ENCODE results near the gene STK39. TPM values are rescaled to one million over a fixed set of nuclear protein-coding genes. Genes with fewer than 3 reads are reported as not detected.

Gene STK39
- total and polyA plus RNA-seq, 2 of the 4 experiments (the other 2 are of a cell fraction) = 11.8 to 16.4 TPM

DNA sequence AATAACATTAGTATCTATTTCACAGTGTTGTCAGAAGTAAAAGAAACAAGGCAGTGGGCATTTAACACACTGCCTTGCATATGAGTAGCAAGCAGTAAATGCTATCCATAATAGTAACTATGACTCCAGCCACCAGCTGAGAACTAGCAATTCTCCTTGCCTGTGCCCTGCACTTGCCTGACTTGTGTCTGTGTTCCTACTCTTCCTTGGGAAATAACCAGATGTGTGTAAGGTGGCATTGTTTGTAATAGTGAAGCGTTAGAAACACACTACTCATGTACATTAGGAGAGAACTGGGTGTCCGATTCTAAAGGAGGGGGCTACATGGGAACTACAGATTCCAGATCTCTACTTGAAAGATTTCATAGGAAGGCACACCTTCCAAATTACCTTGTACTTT is 197.8 kb downstream of the STK39 start:
- ChIA-PET POLR2A (ENCODE audit: unreplicated experiment) (no interaction called here), CTCF (interaction anchor here (0.6 to 1.0 kb wide), 2 partner anchors 16 to 65 kb away, joined by 3 read pairs; no protein-coding TSS in a partner anchor)
- Histone ChIP-seq H3K4me1 (ENCODE audit: control insufficient read depth, insufficient read depth, low read length) (peaks cover under 1% of the 10 kb centered on the region; the same call in 1 of the 2 replicates), H3K9me1 (ENCODE audit: insufficient read depth, low read length) (peaks cover 4% of the 10 kb centered on the region; the same call in 1 of the 2 replicates), H3K9ac (ENCODE audit: low read depth, low read length) (no peak overlapping the region), H3K27ac (ENCODE audit: insufficient read depth, low read length) (no peak overlapping the region), H3K27me3 (ENCODE audit: control insufficient read depth, insufficient read depth, low read length) (no peaks in the 10 kb centered on the region), H4K5ac (ENCODE audit: low read depth, low read length) (no peak overlapping the region), H3K18ac (ENCODE audit: low read depth, low read length) (no peak overlapping the region), H3K56ac (ENCODE audit: extremely low read depth, insufficient read depth, low read length) (no peak overlapping the region), H3K23ac (ENCODE audit: low read depth, low read length) (no peak overlapping the region), H2BK120ac (ENCODE audit: low read depth, low read length) (no peak overlapping the region), H2BK15ac (ENCODE audit: low read depth, low read length) (no peak overlapping the region), H4K91ac (ENCODE audit: insufficient read depth, low read depth, low read length) (no peak overlapping the region), H2AK5ac (ENCODE audit: low read depth, low read length) (no peak overlapping the region), H3K79me1 (ENCODE audit: low read depth in 1 of 2, low read length in 2 of 2) (peaks cover 11 to 24% of the 10 kb centered on the region in 2 experiments), H2AFZ (replicated peaks; ENCODE audit: low read length, poor library complexity) (no peak overlapping the region), H2AK9ac (replicated peaks; ENCODE audit: low read depth, low read length, poor library complexity) (no peak overlapping the region), H3K4me3 (ENCODE audit: insufficient read depth, low read depth, low read length) (no peak overlapping the region), H3K14ac (replicated peaks; ENCODE audit: low read depth, low read length) (no peak overlapping the region), H3K36me3 (ENCODE audit: control insufficient read depth, insufficient read depth, low read length) (peaks cover 5% of the 10 kb centered on the region; the same call in 1 of the 2 replicates), H3K4ac (ENCODE audit: low read depth, low read length) (no peak overlapping the region), H4K8ac (ENCODE audit: low read depth in 2 of 2, low read length in 2 of 2) (no peak overlapping the region), H4K20me1 (ENCODE audit: insufficient read depth, low read length) (no peaks in the 10 kb centered on the region), H2BK20ac (ENCODE audit: low read depth, low read length) (no peak overlapping the region), H3K4me2 (ENCODE audit: low read depth, low read length) (no peak overlapping the region), H3K9me3 (ENCODE audit: control insufficient read depth, insufficient read depth, low read length) (no peaks in the 10 kb centered on the region), H2BK5ac (ENCODE audit: low read depth, low read length, poor library complexity, severe bottlenecking) (no peak overlapping the region)
- ATAC-seq (ENCODE audit: low read depth) (no peak), DNase-seq (no peak)
- intact Hi-C loops (cut with micrococcal nuclease) (no loop called here), dilution Hi-C loops (cut with HindIII; ENCODE audit: low sequenced_read_pairs, unreplicated experiment) (no loop called here), in situ Hi-C loops (cut with MboI; ENCODE audit: low sequenced_read_pairs) (no loop called here)
- TF ChIP-seq POLR2A (IDR thresholded peaks at IDR 0.05; ENCODE audit: low read depth, low read length) = no peak
- TF ChIP-seq RFX5 (IDR thresholded peaks at IDR 0.05; ENCODE audit: low read depth, low read length) = no peak
- no peak for TF ChIP-seq BHLHE40 (IDR thresholded peaks at IDR 0.05; ENCODE audit: low read depth, low read length)
- TF ChIP-seq RCOR1 (IDR thresholded peaks at IDR 0.05; ENCODE audit: insufficient replicate concordance, low read length) = no peak
- no peak for TF ChIP-seq RAD21 (IDR thresholded peaks at IDR 0.05; ENCODE audit: low read length)
- TF ChIP-seq CEBPB (IDR thresholded peaks at IDR 0.05; ENCODE audit: low read depth, low read length) = no peak
- no peak for TF ChIP-seq MXI1 (IDR thresholded peaks at IDR 0.05; ENCODE audit: borderline replicate concordance, low read depth, low read length)
- TF ChIP-seq NFE2L2 (IDR thresholded peaks at IDR 0.05; ENCODE audit: low read depth, low read length) = no peak
- BruUV-seq (replicated peaks) = no TSS peak
- no CpG with 5 or more reads among the region's 2 CpGs for whole genome bisulfite sequencing, 2 experiments (ENCODE audit: extremely low coverage in 2 of 2, insufficient read length in 1 of 2)
